CD4-positive, alpha-beta T cell (primary cell): Measurements from ENCODE around the gene ARVCF. TPM values are rescaled to one million over a fixed set of nuclear protein-coding genes. Genes with fewer than 3 reads are reported as not detected.

Experiments
- ATAC-seq: fragments of 200-7000 bp; cut with Tn5 transposase; one replicate; pipeline ENCODE4 v1.10.0; 2022; ENCODE audit warnings: mild to moderate bottlenecking; ENCODE audit not compliant: poor library complexity
- CTCF ChIA-PET: fragments of 350-600 bp; sonication (Branson Sonifier 250); formaldehyde crosslinking; loops from one replicate; lab custom pipeline; 2021; ENCODE audit warnings: antibody characterized with exemption, inconsistent platforms; lab: Charles Lee
- POLR2A ChIA-PET: fragments of 350-600 bp; sonication (Branson Sonifier 250); formaldehyde crosslinking; loops from one replicate; lab custom pipeline; 2021; ENCODE audit warnings: antibody characterized with exemption, inconsistent platforms; lab: Charles Lee
- DNase-seq, 14 experiments: peaks; one replicate each; pipeline ENCODE4 v3.0.0-alpha.2; 2013 to 2020; ENCODE audit warnings: mixed read lengths in 2 of 14
- H3K27ac ChIP-seq, 2 donors: one replicate each; pipeline versions ENCODE4 v1.5.1 to v1.7.0; 2013; ENCODE audit warnings: low read length in 2 of 2, low read depth in 1 of 2, mild to moderate bottlenecking in 1 of 2
- H3K27me3 ChIP-seq, 2 experiments: 1 replicate in 1 of 2; 2 replicates in 1 of 2; pipeline versions ENCODE4 v1.6.1 to v1.7.0; 2013; ENCODE audit warnings: low read length in 2 of 2, control low read depth in 1 of 2, mild to moderate bottlenecking in 1 of 2, moderate library complexity in 1 of 2; ENCODE audit not compliant: insufficient read depth in 2 of 2, control insufficient read depth in 1 of 2
- H3K36me3 ChIP-seq: one replicate; pipeline ENCODE4 v1.6.1; 2013; ENCODE audit warnings: low read length, control low read depth; ENCODE audit not compliant: insufficient read depth
- H3K4me1 ChIP-seq: one replicate; pipeline ENCODE4 v1.6.1; 2013; ENCODE audit warnings: low read length, control low read depth; ENCODE audit not compliant: insufficient read depth
- H3K4me3 ChIP-seq: one replicate; pipeline ENCODE4 v1.5.1; 2013; ENCODE audit warnings: mild to moderate bottlenecking, low read length, moderate library complexity
- H3K9me3 ChIP-seq, 2 experiments: 1 replicate in 1 of 2; 2 replicates in 1 of 2; pipeline versions ENCODE4 v1.6.1 to v1.7.0; 2013; ENCODE audit warnings: low read length in 2 of 2, mild to moderate bottlenecking in 2 of 2, control low read depth in 1 of 2, moderate library complexity in 1 of 2; ENCODE audit not compliant: control insufficient read depth in 1 of 2, insufficient read depth in 1 of 2
- H3K27ac Mint-ChIP-seq: one replicate; pipeline ENCODE4 v1.8.0; 2020; ENCODE audit warnings: mixed read lengths
- H3K27me3 Mint-ChIP-seq: one replicate; pipeline ENCODE4 v1.8.0; 2021; ENCODE audit warnings: mixed read lengths
- H3K36me3 Mint-ChIP-seq: one replicate; pipeline ENCODE4 v1.8.0; 2021; ENCODE audit warnings: low read depth, mixed read lengths
- H3K4me1 Mint-ChIP-seq: one replicate; pipeline ENCODE4 v1.8.0; 2021; ENCODE audit warnings: low read depth, mixed read lengths
- H3K4me3 Mint-ChIP-seq: one replicate; pipeline ENCODE4 v1.8.0; 2020; ENCODE audit warnings: mild to moderate bottlenecking, mixed read lengths
- H3K9me3 Mint-ChIP-seq: one replicate; pipeline ENCODE4 v1.8.0; 2020; ENCODE audit warnings: mixed read lengths
- intact Hi-C, 2 experiments: fragments of 100-400 bp; cut with DNase I in 1 of 2; cut with micrococcal nuclease in 1 of 2; formaldehyde crosslinking; loops; one replicate each; pipeline versions ENCODE4 v1.15.1 to v1.9.0; 2023 to 2025; cut with DNase I, micrococcal nuclease
- total RNA-seq, 174 experiments: library from RNA in 2 of 174; stranded (reverse) in 2 of 174; gene quantifications; one replicate each; pipeline ENCODE4 v1.2.3 and lab custom pipeline; 2021 to 2026
- TF ChIP-seq, protein P1 (sequence below): fragments of 200-600 bp; IDR thresholded peaks from one replicate; pipeline ENCODE4 v1.8.0; 2022; ENCODE audit warnings: antibody characterized with exemption, mild to moderate bottlenecking

The ARVCF gene
- total RNA-seq, 2 experiments from 2014 or later, result 2.2 to 2.5 TPM

GRCh38 chr22:19962246-19962908 is 54.2 kb downstream of the ARVCF start:
- Mint-ChIP-seq H3K4me1 (no peaks in the 10 kb centered on the region), H3K27me3 (no peaks in the 10 kb centered on the region), H3K27ac (no peak overlapping the region), H3K36me3 (no peaks in the 10 kb centered on the region), H3K9me3 (no peaks in the 10 kb centered on the region), H3K4me3 (no peak overlapping the region)
- H3K27ac ChIP-seq, result no peak overlapping the region
- H3K36me3 ChIP-seq, result peaks cover 14% of the 10 kb centered on the region
- H3K4me3 ChIP-seq, result no peak overlapping the region
- H3K9me3 ChIP-seq, result no peaks in the 10 kb centered on the region
- CTCF ChIA-PET, result no interaction called here
- TF ChIP-seq, protein P1, sequence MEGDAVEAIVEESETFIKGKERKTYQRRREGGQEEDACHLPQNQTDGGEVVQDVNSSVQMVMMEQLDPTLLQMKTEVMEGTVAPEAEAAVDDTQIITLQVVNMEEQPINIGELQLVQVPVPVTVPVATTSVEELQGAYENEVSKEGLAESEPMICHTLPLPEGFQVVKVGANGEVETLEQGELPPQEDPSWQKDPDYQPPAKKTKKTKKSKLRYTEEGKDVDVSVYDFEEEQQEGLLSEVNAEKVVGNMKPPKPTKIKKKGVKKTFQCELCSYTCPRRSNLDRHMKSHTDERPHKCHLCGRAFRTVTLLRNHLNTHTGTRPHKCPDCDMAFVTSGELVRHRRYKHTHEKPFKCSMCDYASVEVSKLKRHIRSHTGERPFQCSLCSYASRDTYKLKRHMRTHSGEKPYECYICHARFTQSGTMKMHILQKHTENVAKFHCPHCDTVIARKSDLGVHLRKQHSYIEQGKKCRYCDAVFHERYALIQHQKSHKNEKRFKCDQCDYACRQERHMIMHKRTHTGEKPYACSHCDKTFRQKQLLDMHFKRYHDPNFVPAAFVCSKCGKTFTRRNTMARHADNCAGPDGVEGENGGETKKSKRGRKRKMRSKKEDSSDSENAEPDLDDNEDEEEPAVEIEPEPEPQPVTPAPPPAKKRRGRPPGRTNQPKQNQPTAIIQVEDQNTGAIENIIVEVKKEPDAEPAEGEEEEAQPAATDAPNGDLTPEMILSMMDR, result no peak
- no peaks in the 10 kb centered on the region for H3K27me3 ChIP-seq
- POLR2A ChIA-PET, result no interaction called here
- peak; percentile 87 for ATAC-seq
- peak; percentile 26 to 72 (median 52) for DNase-seq
- intact Hi-C loops, result loop anchor here in 1 of 2 experiments (10.0 kb wide), 1 partner anchor 322 kb away; no protein-coding TSS in a partner anchor
- peaks cover 7% of the 10 kb centered on the region for H3K4me1 ChIP-seq

DNA sequence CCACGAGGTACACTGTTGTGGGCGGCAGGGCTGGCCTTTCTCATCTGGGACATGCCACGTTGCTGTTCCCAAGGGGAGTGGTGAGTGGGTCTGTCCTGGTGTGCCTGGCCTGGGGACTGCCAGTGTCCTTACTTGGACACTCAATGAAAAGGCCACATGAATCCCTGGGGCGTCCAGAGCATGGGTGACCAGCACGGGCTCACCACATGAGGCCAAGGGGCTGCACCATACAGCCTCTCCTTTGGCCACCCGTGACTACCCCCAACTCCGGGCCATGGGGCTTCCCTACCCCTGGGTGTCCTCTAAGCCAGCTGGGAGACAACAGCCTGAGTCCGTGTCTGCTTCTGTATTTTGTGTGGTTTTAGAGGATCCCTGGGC is 54.8 kb downstream of the ARVCF start:
- ATAC-seq (no peak), DNase-seq (no peak)
- ChIA-PET CTCF (no interaction called here), POLR2A (no interaction called here)
- Histone ChIP-seq H3K27me3 (no peaks in the 10 kb centered on the region), H3K27ac (no peak overlapping the region), H3K4me1 (peaks cover 7% of the 10 kb centered on the region), H3K4me3 (no peak overlapping the region), H3K9me3 (no peaks in the 10 kb centered on the region), H3K36me3 (peaks cover 12% of the 10 kb centered on the region)
- intact Hi-C loops, result loop anchor here in 1 of 2 experiments (10.0 kb wide), 1 partner anchor 323 kb away; no protein-coding TSS in a partner anchor
- Mint-ChIP-seq H3K4me3 (no peak overlapping the region), H3K27ac (no peak overlapping the region), H3K27me3 (no peaks in the 10 kb centered on the region), H3K9me3 (no peaks in the 10 kb centered on the region), H3K36me3 (no peaks in the 10 kb centered on the region), H3K4me1 (no peaks in the 10 kb centered on the region)
- TF ChIP-seq, protein P1, result no peak

GRCh38 chr22:19961201-19961580 is 55.4 kb downstream of the ARVCF start:
- no peak overlapping the region for H3K27ac ChIP-seq
- ATAC-seq (no peak), DNase-seq (no peak)
- ChIA-PET POLR2A (no interaction called here), CTCF (no interaction called here)
- intact Hi-C loops, result loop anchor here in 1 of 2 experiments (10.0 kb wide), 1 partner anchor 324 kb away; no protein-coding TSS in a partner anchor
- peaks cover 12% of the 10 kb centered on the region for H3K36me3 ChIP-seq
- H3K4me3 ChIP-seq, result no peak overlapping the region
- peaks cover 7% of the 10 kb centered on the region for H3K4me1 ChIP-seq
- Mint-ChIP-seq H3K9me3 (no peaks in the 10 kb centered on the region), H3K27me3 (no peaks in the 10 kb centered on the region), H3K4me1 (no peaks in the 10 kb centered on the region), H3K36me3 (no peaks in the 10 kb centered on the region), H3K27ac (no peak overlapping the region), H3K4me3 (no peak overlapping the region)
- H3K9me3 ChIP-seq, result no peaks in the 10 kb centered on the region
- TF ChIP-seq, protein P1, result no peak
- no peaks in the 10 kb centered on the region for H3K27me3 ChIP-seq
